OCI-M1 (cell line): ENCODE results near the gene PVALEF.
A peak's percentile ranks its signal among the peaks of the same experiment; 100 is the strongest.

Experiments used
- DNase-seq: peaks from one replicate; lab custom pipeline; 2025; lab: John Stamatoyannopoulos, UW

The PVALEF gene

DNA sequence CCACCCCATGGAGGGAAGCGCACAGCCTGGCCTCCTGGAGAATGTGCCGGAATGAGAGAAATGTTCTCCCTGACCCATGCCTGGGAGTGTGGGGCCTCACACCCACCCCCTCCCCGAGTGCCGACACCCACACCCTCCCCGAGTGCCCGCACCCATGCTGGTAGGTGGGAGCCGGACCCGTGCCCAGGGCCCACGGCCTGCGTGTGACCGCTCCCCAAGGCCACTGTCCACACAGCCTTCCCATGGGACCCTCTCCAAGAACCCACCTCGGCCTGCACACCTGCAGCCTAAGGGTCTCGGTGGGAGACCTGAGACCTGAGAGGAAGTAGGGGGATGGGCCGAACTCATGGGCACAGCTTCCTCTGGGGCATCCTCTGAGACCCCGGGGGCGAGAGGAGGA lies 3.3 kb upstream of the PVALEF start:
- DNase-seq, result no peak

- no peak for DNase-seq
Observed at GRCh38 chr17:81162491-81162890, 2.8 kb upstream of the PVALEF start.

DNA sequence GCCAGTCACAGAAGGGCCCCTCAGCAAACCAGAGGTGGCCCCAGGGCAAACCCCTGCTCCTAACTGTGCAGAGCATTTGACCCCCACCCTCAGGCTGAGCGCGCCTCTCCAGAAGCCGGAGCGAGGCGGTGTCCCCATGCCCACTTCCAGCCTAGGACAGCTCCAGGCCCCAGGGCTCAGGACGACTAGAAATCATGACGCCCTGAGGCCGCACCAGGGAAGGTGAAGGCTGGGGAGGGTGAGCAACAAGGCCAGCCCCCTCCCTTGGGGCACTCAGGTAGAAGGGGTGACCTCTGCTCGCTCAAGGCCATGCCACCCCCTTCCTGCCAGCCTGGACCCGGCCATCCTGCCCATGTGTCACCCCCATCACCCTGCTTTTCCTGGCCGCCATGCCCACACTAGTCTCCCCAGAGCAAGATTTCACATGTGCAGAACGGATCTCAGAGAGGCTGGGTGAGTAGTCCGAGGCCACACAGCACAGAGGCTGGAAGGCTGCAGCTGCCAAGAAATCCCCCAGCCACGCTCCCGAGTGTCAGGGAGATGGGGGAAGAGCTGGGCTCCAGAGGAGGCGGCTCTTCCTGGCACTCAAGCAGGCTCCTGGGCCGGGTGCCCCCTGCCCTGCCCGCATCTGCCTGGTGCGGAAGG lies 2.1 kb upstream of the PVALEF start:
- DNase-seq, result no peak

DNA sequence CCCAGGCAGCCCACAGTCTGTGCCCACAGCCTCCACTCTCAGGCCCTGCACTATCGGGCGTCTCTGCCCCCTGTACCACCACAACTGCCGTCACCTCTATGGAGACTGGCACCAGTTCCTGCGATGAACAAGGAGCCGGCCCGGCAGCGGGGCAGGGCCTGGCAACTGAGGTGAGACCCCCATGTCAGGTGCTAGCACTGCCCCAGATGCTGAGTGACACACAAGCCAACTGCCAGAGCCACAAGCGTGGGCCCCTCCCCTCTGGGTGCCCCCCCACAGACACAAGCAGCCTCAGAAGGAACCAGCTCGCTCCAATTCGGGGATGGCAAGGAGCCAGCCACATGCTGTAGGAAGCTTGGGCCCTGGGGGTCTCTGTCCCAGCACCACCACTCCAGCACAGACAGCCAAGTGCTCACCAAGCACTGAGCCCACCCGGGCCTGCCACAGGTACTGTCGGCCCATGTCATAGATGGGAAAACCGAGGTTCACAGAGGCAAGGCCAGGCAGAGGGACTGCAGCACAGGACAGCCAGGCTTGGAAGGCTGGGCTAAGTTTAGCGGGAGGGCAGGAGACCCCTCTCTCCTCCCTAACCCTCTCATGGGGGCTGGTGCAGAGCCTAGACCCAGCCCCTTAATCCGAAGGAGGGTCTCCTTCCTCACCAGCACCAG lies 1.5 kb upstream of the PVALEF start:
- no peak for DNase-seq

GRCh38 chr17:81164371-81165245 lies 699 bp upstream of the PVALEF start:
- DNase-seq, result no peak

DNA sequence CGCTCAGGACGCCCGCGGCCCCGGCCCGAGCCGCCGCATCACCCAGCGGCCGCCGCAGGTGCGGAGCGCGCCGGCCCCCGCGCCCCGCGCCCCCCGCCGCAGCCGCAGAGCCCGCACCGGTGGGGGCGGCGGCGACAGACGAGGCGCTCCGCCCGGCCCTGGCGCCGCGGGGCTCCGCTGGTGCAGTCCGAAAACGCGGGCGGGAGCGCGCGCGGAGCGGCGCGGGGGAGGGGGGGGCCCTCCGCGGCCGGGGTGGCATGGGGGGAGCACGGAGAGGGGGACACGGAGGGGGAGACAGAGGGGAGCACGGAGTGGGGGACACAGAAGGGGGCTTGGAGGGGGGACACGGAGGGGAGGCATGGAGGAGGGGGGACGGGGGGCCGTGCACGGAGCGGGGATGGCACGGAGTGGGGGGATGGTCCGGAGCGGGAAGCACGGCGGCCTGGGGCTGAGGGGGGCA lies 756 bp downstream of the PVALEF start, which contains the start of gene AATK:
Gene AATK, minus strand, starts transcription at position 189 of the 460 bp plus-strand sequence. CDS start 229 bp downstream, outside the sequence.
- DNase-seq, result no peak

GRCh38 chr17:81167194-81167524 lies 1.9 kb downstream of the PVALEF start:
- no peak for DNase-seq

GRCh38 chr17:81167638-81168037 lies 2.3 kb downstream of the PVALEF start:
- no peak for DNase-seq

- DNase-seq, result no peak
Observed at GRCh38 chr17:81169870-81170309, 4.6 kb downstream of the PVALEF start.

- no peak for DNase-seq
Observed at GRCh38 chr17:81170727-81171494, 5.6 kb downstream of the PVALEF start.

DNA sequence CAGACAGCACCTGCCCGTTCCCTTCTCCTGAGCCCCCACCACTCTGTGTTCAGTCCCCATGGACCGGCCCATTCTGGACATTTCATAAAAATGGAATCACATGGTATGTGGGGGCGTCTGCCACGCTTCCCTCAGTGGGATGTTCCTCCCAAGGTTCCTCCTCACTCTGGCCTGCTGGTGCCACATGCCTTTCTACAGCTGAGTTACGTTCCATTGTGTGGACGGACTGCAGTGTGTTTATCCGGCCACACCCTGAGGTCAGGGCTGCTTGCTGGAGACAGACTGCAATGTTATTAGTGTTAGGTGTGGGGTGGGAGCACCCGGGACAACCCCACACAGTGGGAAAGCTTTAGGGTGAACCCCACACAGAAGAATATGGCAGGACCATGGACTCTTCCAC lies 6.6 kb downstream of the PVALEF start:
- DNase-seq, result no peak

- DNase-seq, result peak; percentile 4
Observed at GRCh38 chr17:81173052-81173761, 7.9 kb downstream of the PVALEF start.

- no peak for DNase-seq
Observed at GRCh38 chr17:81173762-81174155, 8.5 kb downstream of the PVALEF start.

DNA sequence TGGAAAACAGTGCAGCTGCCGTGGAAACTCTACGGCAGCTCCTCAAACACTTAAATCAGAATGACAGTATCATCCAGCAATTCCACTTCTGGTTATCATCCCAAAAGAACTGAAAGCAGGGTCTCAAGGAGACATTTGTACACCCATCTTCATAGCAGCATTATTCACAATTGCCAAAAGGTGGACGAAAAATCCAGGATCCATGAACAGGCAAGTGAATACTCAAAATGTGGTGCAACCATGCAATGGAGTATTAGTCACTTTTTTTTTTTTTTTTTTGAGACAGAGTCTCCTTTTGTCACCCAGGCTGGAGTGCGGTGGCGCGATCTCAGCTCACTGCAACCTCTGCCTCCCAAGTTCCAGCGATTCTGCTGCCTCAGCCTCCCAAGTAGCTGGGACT lies 11.4 kb downstream of the PVALEF start:
- no peak for DNase-seq

DNA sequence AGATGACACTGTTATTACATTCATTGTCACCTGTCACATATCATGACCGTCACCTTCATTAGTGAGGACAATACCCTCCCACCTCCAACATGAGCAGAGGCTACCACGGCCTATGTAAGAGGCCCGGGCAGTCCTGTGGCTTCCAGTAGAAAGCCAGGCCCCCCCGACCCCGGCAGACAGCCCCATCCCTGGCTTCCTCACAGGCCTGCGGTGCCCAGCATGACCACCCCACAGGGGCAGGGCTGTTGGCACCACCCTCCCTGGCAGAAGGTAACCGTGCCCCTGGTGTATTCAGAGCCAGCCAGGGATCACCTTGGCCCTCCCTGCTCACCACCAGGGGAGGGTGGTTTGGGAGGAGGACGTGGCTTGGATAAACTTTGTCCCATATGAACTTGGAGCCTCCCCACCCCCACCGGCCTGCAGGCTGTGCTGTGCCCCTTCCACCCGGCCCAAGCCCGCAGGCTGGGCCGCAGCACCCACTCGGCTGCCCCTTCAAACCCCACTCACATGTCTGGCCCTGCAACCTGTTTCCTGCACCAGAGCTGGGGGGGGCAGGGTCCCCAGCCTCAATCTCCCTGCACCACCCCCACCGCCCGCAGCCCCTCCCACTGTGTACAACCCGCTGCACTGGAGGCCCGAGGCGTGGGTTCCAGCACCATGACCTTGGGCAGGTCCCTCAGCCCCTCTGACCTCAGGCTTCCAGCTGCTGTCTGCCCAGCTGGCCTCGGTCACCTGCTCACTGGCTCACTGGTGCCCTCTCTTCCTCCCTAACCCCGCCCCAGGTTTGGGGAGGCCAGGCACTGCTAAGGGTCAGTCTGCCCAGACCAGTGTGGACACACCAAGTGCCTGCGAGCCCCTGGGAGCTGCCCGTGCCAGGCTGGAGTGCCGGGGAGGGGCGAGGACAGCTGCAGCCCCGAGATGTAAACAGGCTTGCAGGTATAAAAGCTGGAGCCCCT lies 13.1 kb downstream of the PVALEF start:
- no peak for DNase-seq

DNA sequence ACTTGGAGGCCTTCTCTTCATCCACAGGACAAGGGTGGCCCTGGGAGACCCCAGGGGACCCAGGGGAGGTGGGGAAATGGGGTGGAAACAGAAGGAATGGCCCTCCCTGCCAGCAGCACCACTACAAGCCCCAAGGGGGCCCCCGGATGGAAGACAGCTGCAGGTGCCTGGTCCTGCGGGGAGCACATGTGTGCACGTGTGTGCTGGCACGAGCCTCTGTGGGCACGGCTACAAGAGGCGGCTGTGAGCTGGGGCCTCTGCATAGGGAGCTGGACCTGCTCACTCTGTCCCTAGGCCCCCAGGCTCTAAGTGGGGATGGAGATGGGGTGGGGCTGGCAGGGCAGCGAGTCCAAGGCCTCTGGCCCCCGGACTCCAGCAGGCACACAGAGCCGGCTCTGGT lies 13.9 kb downstream of the PVALEF start:
- DNase-seq, result no peak

- DNase-seq, result no peak
Observed at GRCh38 chr17:81179861-81180260, 14.6 kb downstream of the PVALEF start.

DNA sequence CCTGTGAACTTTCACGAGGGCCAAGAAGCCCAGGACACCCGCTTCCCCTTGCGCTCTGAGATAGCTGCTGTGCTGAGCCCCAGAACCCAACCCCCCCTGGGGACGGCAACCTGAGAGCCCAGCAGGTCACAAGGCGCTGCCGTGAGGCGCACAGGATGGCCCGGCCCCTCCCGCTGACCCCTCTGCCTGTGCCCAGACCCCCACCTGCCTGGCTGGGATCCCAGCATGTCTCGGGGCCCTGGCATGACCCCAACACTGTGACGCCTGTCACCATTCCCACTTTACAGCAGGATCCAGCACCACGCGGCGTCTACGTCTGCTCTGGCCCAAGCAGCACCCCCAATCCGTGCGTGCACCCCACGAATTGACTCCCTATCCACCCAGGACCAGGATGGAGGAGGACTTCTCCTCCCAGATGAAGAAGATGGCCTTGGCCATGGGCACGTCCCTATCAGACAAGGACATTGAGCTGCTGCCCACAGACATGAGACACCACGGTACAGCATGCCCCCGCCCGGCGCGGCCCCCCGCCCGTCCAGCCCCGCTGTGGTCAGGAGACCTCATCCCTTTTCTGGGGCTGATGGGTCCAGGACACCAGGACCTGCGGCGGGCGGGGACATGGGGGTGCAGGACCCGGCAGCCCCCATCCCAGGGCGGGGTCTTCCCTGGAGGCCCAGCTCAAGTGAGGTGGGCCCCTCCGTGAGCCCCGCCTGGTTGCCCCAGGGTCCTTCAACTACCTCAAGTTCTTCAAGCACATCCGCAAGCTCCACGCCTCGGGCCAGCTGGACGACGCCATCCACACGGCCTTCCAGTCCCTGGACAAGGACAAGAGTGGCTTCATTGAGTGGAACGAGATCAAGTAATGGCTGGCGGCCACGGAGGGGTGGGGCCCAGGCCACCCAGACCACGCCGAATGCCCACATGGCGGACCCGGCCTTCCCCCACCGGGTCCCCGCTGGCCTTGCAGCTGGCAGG lies 15.8 kb downstream of the PVALEF start:
- no peak for DNase-seq

DNA sequence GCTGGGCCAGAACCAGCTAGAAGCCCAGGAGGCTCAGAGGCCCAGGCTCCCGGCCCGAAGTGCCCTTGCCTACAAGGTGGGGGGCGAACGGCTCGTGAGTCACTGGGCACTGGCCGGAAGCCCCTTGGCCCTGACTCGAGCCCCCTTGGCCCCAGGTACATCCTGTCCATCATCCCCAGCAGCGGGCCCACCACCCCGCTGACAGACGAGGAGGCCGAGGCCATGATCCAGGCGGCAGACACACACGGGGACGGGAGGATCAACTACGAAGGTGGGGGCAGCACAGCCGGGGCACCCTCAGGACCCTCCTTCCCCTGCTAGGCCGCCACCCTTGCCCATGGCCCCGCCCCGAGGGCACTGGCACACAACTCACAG lies 16.5 kb downstream of the PVALEF start:
- DNase-seq, result no peak
